Fibroblast of skin of back (primary cell): ENCODE data around the gene ARID1B.

ENCODE experiments used
- DNase-seq: peaks from one replicate; pipeline ENCODE4 v3.0.0-alpha.2; 2013

Gene ARID1B

DNA sequence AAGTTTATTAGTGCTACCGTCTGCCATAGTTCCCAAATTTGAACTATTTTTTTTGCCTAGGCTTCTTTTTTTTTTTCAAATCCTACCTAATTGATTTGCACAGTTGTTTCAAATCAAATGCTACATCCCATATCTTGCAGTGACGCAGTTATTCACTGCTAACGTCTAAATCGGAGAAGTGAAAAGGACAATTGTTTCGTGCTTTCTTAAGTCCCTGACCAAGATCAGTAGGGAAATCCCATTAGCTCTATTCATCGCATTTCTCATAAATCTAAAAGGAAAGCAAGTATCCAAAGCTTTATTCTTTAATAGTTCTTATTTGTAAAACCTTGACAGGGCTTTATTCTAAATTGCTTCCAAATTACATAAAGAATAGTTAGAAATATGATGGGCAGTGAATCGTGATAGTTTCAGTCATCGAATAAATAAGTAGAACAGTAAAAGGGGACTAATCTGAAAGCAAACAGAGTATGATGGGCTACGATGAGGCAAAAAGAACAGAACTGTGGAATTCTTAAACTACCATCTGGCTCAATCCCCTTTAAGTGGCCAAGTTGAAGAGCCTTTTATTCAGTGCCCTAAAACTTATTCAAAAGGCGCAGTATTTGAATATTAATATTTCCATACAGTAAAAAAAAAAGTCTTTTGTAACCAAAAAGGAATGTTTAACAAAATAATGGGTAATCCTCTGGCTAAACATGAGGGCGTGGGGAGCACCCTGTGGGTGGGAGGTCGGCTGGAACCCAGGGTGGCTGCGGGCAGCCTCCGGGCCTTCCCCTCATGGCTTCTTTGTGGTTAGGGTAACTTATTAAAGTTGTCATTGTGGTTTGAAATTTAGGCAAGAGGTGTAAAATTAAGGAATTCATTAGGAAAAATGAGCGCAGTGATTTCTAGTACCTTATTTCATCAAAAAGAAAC is 3.0 kb upstream of the ARID1B start:
- peak; percentile 67 for DNase-seq

DNA sequence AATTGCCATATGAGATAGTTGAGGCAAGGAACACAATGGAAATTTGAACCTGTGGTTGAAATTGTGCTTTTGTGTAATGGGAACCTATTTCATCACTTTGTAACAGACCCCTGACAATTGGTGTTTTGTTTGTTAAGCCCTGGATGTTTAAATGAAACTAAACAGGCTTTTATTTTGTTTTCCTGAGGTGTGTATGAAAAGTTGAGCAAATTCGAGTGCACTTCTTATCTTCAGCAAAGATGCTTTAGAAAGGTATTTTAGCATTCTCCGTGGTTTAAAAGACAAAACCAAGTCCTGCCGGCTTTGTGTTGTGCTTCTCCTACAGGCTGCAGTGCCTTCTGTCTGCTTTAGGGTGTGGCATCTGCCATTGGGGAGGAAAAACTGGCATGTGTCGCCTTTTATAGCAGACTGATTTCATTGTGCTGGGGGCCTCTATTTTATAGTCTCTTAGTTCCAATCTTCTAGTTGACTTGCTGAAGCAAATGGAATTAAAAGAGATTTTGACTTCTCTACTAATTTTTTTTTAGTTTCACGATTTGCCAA is 2.2 kb upstream of the ARID1B start:
- DNase-seq = peak; percentile 27

DNA sequence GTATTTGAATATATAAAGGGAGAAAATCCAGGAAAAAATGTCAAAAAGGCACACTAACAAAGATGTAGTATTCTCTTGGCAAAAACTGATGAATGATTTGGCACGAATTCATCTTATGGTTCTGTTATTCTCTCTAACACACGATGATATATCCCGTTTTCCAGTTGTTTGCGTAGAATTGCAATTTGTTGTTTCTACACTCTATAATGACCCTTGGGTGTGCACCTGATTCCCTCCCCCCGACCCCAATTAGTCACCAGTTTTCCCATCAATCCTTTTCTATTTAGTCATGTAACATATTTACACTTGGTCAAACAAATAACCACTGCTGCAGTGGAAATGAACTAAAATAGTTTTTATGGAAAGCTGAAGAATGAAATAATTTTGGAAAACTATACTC is 1.5 kb upstream of the ARID1B start:
- DNase-seq = no peak

DNA sequence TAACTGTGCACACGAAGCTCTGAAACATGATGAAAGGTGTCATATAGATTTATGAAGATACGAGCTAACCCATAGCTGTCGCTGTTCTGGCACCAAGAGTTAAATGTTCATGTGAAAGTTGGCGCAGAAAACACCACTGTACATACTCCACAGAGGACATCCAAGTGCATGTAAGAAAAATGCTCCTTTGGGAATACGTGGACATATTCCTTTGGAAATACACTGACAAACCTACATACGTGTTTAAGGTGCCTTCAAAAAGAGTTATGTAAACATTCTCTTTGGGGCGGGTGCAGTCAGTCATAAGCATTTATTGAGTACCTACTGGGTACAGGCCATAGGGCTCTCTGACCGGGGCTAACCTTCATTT is 723 bp upstream of the ARID1B start:
- peak; percentile 62 for DNase-seq

DNA sequence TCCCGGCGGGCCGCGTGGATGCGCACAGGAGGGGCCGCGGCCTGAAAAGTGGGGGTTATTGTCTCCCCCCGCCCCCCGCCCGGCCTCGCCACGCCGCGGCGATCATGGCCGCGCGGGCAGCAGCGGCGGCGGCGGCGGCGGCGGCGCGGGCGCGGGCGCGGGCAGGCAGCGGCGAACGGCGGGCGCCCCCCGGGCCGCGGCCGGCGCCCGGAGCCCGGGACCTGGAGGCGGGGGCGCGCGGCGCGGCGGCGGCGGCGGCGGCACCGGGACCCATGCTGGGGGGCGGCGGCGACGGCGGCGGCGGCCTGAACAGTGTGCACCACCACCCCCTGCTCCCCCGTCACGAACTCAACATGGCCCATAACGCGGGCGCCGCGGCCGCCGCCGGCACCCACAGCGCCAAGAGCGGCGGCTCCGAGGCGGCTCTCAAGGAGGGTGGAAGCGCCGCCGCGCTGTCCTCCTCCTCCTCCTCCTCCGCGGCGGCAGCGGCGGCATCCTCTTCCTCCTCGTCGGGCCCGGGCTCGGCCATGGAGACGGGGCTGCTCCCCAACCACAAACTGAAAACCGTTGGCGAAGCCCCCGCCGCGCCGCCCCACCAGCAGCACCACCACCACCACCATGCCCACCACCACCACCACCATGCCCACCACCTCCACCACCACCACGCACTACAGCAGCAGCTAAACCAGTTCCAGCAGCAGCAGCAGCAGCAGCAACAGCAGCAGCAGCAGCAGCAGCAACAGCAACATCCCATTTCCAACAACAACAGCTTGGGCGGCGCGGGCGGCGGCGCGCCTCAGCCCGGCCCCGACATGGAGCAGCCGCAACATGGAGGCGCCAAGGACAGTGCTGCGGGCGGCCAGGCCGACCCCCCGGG is 637 bp downstream of the ARID1B start:
- DNase-seq = peak; percentile 66

DNA sequence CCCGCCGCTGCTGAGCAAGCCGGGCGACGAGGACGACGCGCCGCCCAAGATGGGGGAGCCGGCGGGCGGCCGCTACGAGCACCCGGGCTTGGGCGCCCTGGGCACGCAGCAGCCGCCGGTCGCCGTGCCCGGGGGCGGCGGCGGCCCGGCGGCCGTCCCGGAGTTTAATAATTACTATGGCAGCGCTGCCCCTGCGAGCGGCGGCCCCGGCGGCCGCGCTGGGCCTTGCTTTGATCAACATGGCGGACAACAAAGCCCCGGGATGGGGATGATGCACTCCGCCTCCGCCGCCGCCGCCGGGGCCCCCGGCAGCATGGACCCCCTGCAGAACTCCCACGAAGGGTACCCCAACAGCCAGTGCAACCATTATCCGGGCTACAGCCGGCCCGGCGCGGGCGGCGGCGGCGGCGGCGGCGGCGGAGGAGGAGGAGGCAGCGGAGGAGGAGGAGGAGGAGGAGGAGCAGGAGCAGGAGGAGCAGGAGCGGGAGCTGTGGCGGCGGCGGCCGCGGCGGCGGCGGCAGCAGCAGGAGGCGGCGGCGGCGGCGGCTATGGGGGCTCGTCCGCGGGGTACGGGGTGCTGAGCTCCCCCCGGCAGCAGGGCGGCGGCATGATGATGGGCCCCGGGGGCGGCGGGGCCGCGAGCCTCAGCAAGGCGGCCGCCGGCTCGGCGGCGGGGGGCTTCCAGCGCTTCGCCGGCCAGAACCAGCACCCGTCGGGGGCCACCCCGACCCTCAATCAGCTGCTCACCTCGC is 1.5 kb downstream of the ARID1B start:
- peak; percentile 58 for DNase-seq

DNA sequence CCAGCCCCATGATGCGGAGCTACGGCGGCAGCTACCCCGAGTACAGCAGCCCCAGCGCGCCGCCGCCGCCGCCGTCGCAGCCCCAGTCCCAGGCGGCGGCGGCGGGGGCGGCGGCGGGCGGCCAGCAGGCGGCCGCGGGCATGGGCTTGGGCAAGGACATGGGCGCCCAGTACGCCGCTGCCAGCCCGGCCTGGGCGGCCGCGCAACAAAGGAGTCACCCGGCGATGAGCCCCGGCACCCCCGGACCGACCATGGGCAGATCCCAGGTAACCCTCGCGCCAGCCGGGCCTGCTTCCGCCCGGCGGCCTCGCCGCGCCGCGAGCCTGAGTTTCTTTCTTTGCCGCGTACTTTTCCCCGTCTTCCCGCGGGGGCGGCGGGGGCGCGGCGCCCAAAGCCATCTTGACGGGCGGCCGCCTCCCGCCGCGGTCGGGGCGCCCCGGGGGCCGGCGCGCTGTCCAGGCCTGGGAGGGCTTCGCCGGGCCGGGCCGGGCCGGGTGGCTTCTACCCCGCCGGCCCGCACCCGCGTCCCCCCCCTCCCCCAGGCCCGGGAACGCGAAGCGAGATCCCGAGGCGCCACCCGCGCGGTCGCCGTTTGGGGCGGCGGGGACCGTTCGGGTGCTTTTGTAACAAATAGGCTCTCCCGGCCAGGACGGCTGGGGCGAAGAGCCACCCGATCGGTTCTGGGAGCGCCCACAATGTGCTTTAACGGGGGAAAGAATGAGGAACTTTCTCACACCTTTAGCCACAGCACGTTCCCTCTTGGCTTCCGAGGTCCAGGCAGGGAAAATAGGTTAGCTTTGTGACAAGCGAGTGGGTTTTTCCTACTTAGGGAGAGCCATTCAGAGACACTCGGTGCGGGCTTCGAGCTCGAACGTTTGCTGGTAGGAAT is 2.3 kb downstream of the ARID1B start:
- peak; percentile 33 for DNase-seq

DNA sequence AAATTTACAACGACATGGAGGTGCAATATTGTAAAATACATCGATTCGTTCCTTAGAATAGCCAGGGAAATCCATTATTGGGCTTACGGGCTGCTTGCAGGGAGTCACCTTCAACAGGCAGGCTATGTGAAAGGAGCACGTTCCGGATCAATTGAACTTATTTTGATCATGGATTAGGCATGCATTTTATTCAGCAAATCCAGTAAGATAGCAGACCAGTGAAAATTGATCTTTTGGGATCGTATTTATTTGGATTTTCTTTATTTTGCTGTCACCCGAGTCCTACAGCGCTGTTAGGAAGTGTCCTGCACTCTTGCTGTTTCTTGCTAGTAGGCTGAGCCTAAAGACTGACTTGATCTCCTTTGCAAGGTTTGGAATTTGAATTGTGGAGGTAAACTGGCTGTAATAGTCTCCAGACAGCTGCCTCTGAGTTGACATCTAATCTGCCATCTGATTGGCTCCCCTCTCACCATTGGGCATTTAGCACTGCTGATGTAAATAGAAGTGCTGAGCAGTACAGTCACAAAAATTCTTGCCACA is 3.0 kb downstream of the ARID1B start:
- DNase-seq = peak; percentile 94

DNA sequence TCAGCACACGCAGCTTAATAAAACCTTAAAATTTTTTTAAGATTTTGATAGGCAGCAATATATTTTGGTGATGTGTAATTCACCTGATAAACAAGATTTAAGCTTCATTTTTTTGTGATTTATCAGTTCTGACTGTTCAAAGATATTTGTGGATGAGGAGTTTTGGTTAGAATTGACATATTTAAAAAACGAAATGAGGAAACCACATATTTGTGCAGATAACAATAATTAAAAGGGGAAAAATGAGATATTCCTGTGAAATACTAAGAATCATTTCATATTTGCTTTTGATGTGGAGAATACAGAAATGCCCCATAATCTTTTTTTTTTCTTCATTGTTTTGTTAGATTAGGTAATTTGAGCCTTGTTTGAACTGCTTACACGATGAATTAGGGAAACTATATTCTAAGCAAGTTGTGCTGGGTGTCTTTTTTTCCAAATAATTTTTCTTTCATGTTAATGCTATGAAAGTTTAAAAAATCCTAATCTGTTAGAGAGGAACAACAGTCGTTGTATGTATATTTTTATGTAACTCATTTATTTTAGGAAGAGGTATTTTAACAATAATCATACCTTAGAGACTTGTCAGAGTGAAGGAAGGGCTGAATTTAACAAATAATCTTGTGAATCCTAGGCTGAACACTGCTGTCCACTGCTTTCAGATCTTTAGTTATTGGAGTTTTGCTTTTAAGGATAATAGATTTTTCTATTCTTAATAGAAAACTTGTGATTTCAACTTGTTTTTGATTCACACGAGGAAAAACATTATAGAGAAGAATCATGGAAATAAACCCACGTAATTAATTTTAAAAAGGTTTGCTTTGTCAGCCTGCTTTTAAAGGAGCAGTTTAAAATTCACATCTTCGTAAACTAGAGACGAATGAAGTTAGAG is 4.0 kb downstream of the ARID1B start:
- no peak for DNase-seq

DNA sequence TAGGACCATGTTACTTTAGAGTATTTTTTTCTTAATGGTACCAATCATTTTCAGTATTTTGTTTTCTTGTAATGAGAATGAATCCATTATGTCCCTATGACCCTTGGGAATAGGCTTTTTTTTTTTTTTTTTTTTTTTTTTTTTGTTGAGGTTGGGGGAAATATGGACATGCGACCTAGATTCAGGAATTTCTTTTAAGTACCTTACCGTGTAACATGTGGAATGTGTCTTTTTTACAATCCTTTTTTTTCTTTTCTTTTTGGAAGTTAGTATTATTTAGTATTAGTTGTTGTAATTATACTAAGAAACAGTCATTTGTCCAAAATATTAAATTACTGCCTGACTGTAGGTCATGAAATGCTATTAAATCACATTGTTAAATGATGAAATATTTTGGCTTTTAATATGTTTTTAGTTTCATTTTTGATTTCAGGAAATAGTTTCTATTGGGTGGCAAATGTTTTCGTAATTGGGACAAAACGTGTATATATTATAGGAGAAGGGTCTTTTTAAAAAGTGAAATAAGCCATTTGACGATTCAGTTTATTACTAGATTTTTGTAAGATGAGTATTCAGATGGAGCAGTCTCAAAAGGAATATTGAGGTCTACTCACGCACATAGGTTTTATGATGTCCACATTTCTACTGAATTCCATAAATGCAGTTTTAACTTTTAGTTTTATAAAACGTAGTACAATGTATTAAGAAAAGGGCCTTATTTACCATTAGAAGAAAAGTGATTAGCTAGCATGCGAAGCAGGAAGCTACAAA is 4.9 kb downstream of the ARID1B start:
- no peak for DNase-seq

DNA sequence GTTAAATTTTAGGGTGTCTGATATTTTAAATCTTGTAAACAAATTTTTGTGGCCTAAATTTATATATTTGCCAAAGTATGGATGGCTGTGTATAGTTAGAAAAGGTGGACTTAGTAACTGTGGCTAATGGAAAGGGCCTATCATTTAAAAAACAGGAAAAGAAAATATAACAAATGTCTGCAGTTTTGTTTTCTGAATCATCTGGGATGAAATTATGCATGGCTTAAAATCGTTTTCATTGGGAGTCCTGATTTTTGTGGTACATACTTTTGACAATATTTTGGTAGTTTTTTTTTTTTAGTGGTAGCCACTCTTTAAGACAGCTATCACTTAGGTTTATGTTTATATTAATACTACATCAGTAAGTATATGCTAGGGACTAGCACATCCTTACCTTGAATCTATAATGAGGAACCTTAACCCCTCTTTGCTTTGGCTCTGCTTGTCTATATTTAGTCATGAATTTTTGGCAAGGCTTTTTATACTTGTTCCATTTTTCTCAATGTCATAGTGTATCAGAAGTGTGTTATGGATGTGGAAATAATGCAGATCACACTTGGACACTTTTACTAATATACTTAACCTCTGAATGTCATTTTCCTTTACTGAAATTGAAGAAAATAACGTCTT is 5.6 kb downstream of the ARID1B start:
- peak; percentile 60 for DNase-seq

DNA sequence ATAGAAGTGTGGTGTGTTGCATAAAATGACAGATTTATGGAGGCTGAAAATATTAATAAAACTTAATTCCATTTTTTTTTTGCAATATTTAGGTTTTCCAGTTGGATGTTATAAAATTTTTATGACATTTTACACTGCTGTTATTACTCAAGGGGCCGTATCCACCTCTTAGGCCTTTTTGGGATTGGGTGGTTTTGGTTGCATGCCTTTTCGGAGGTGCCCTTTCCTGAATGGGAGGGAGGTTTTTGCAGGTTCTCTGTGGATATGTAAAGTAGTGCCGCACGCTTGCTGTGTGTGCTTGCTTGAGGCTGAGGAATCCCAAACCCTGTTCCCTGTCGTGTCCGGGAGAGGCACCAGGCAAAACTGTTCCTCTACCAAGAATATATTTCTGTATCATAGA is 6.8 kb downstream of the ARID1B start:
- no peak for DNase-seq

DNA sequence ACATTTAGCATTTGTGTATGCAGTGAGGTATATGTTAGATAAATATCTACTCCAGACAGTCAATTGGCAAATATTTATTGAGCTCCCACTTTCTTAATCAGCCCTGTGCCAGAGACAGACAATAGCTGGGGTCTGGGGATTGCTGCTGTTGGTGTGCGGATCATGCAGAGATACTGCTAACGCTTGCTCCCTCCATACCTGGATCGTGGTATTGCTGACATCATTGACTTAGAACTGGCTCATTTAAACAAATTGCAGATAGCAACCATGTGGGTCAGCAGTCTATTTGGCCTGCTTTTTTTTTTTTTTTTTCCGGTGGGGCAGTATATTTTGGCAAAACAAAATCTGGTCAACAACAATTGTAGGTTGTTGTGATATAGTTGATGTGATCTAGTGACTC is 9.5 kb downstream of the ARID1B start:
- no peak for DNase-seq

DNA sequence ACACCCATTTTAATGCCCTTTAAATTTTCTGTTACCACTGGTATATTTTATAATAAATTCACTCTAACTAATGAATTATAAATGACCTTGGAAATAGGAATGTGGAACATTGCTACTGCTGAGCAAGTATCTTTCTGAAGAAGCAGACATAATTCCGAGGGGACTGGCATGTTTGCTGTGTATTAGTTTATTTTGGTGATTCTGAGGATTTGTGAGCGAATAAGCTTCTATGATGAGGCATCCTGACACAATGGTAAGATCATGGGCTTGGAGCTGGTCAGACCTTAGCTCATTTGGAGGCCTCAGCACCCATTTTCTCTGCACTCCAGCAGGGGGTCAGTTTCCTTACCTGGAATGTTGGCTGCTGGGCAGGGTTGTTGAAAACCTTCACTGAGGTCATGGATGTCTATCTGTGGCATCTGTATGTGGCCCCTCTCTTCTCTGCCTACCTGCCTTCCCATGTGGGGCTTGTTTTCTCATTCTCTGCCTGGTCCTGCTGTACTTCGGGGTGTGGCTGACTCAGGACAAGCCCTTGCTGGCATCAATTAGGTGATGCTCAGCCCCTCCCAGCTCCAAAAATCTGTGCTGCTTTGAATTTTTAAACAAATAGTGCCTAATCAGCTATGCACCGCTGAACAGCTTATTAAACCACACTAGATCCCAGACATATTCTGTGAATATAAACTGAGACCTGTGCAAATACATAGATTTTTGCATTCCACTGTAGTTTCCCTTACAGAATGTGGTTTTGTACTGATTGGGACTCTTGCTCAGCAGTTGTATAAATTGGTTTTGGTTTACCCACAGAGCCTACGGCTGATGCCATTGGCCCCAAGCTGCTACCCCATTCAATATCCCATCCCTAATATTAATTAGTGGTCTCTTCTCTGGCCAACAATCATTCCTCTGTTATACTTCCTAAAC is 10.7 kb downstream of the ARID1B start:
- no peak for DNase-seq

DNA sequence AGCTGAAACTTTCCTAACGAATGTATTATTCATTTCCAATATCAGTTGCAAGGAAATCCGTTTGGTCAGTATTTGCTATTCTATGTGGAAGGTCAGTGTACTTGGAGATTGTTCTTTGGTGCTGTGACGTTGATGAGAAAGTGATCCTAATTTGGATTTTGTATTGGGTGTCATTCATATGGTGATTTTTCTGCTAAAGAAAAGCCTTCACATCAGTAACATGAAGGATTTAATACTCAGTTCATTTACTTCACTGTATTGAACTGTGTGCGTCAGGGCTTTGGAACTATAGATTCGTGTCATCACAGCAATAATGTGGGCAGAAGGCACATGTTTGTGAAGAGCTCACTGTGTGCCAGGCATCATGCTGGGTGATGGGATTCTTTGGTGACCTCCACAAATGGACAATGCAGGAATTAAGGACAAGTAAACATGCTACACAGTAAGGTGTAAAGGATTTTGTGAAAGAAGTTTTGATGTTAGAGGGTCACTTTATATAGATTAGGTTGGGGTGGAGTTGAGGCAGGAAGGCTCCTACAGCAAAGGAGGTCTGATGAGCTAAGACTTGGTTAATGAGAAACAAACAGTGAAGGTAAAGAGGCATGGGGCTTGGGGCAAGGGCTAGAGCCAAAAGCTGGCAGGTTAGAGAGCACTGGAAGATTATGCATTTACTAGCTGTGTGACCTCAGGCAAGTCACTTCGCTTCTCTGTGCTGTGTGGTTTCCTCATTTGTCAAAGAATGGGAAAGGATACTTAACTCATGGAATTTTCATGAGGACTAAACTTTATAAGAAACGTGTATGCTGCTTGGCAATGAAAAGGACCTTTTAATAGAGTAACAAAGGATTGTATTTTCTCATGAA is 12.1 kb downstream of the ARID1B start:
- DNase-seq = no peak

DNA sequence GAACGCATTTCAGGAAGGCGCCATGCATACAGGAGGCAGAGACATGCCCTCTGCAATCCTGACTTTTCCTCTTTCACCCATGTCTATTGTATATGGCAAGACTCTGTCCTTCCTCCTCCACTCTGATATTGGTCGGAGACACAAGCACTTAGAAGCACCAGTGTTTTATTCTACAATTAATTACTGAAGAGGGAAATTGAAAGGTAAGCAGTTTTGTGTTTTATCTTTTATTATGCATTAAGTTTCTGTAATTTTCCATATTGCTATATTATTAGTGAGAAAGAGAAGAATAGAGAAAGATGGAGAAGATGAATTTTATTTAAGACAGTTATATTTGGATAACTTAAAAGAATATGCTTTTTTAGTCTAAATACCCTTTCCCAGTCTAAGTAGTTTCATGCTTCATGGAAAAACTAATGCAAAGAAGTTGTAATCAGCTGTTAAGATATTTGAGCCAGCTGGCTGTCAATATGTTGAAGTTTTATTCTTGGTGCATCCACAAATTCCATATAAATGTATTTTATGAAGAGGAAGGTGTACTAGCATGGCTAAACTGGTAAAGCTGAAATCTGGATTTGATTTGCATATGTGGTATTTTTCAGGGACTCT is 13.6 kb downstream of the ARID1B start:
- DNase-seq = no peak
